Immature natural killer cell (primary cell): Measurements from ENCODE around the gene ANK3. TPM values are rescaled to one million over a fixed set of nuclear protein-coding genes. Genes with fewer than 3 reads are reported as not detected.
"Not testable (repeated sequence)": the region's sequence is repeated elsewhere in the genome, so short reads cannot be mapped to it uniquely, and the experiment has no call there.

Experiments used
- DNase-seq, 3 donors: peaks; one replicate each; pipeline ENCODE4 v3.0.0; 2022; ENCODE audit warnings: mixed read lengths in 1 of 3
- H3K27ac Mint-ChIP-seq, 6 donors: one replicate each; pipeline ENCODE4 v1.8.0; 2020; ENCODE audit warnings: mixed read lengths in 6 of 6, mild to moderate bottlenecking in 5 of 6, inconsistent platforms in 4 of 6, moderate library complexity in 3 of 6
- H3K27me3 Mint-ChIP-seq, 3 donors: one replicate each; pipeline ENCODE4 v1.8.0; 2020 to 2021; ENCODE audit warnings: low read depth in 3 of 3, mild to moderate bottlenecking in 3 of 3, mixed read lengths in 3 of 3, moderate library complexity in 3 of 3, inconsistent platforms in 1 of 3
- H3K36me3 Mint-ChIP-seq, 3 donors: one replicate each; pipeline ENCODE4 v1.8.0; 2020; ENCODE audit warnings: mixed read lengths in 3 of 3, inconsistent platforms in 2 of 3, mild to moderate bottlenecking in 2 of 3
- H3K4me1 Mint-ChIP-seq, 2 donors: one replicate each; pipeline ENCODE4 v1.8.0; 2020; ENCODE audit warnings: inconsistent platforms in 2 of 2, mild to moderate bottlenecking in 2 of 2, mixed read lengths in 2 of 2, moderate library complexity in 1 of 2
- H3K4me3 Mint-ChIP-seq, 5 donors: one replicate each; pipeline ENCODE4 v1.8.0; 2020; ENCODE audit warnings: mild to moderate bottlenecking in 5 of 5, mixed read lengths in 5 of 5, inconsistent platforms in 3 of 5, moderate library complexity in 3 of 5
- H3K9me3 Mint-ChIP-seq, 6 donors: one replicate each; pipeline ENCODE4 v1.8.0; 2020; ENCODE audit warnings: mild to moderate bottlenecking in 6 of 6, mixed read lengths in 6 of 6, inconsistent platforms in 4 of 6, moderate library complexity in 3 of 6
- polyA plus RNA-seq, 3 donors: library from polyadenylated mRNA; unstranded; fragments of 300-500 nt; fragmentation: Illumina TruSeq; gene quantifications; one replicate each; pipeline ENCODE4 v1.2.3, GENCODE V29; 2021

Gene ANK3
- polyA plus RNA-seq, 3 donors from 2014 or later, result 2.1 to 2.4 TPM; not detected in 1

- no peaks in the 10 kb centered on the region for H3K36me3 Mint-ChIP-seq
- no peak overlapping the region for H3K4me3 Mint-ChIP-seq
- no peaks in the 10 kb centered on the region for H3K4me1 Mint-ChIP-seq
- no peak for DNase-seq
- no peak overlapping the region for H3K27ac Mint-ChIP-seq
- H3K27me3 Mint-ChIP-seq, result no peaks in the 10 kb centered on the region
- no peaks in the 10 kb centered on the region for H3K9me3 Mint-ChIP-seq
Observed at GRCh38 chr10:60043561-60044241, 346.0 kb downstream of the ANK3 start.

DNA sequence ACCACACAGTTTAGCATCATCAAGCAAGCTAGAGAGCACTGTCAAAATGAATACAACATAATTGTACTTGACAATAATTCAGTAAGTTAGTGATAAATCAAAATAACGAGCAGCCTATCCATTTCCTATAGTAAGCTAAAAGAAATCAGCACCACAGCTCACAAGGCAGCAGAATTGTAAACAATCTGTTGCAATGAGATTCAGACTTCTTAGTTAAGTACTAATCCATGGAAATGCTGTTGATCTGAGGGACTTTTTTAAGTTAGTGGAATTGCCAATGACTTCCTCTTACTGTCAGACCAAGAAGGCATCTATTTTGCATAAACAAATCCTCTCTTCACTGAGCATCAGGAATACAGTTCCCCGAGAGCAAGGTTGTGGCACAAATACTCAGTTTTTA, 346.8 kb downstream of the ANK3 start:
- Mint-ChIP-seq H3K27ac (no peak overlapping the region), H3K36me3 (no peaks in the 10 kb centered on the region), H3K27me3 (no peaks in the 10 kb centered on the region), H3K4me1 (no peaks in the 10 kb centered on the region), H3K4me3 (no peak overlapping the region), H3K9me3 (no peaks in the 10 kb centered on the region)
- DNase-seq, result no peak

- H3K36me3 Mint-ChIP-seq, result no peaks in the 10 kb centered on the region
- H3K27me3 Mint-ChIP-seq, result no peaks in the 10 kb centered on the region
- no peaks in the 10 kb centered on the region for H3K9me3 Mint-ChIP-seq
- no peak overlapping the region for H3K4me3 Mint-ChIP-seq
- H3K4me1 Mint-ChIP-seq, result no peaks in the 10 kb centered on the region
- no peak for DNase-seq
- no peak overlapping the region for H3K27ac Mint-ChIP-seq
Observed at GRCh38 chr10:60042262-60042661, 347.4 kb downstream of the ANK3 start.

- no peak overlapping the region for H3K27ac Mint-ChIP-seq
Observed at GRCh38 chr10:60041489-60042133, 348.1 kb downstream of the ANK3 start.

GRCh38 chr10:60040014-60040662, 349.5 kb downstream of the ANK3 start:
- Mint-ChIP-seq H3K27ac (no peak overlapping the region), H3K9me3 (no peaks in the 10 kb centered on the region), H3K4me1 (no peaks in the 10 kb centered on the region), H3K4me3 (no peak overlapping the region), H3K27me3 (no peaks in the 10 kb centered on the region), H3K36me3 (no peaks in the 10 kb centered on the region)
- no peak for DNase-seq

More at GRCh38 chr10:60041489-60042133, 348.1 kb downstream of the ANK3 start:
- no peak for DNase-seq
- Mint-ChIP-seq H3K9me3 (no peaks in the 10 kb centered on the region), H3K27me3 (no peaks in the 10 kb centered on the region), H3K4me1 (no peaks in the 10 kb centered on the region), H3K36me3 (no peaks in the 10 kb centered on the region), H3K4me3 (no peak overlapping the region)

GRCh38 chr10:60035984-60036383, 353.7 kb downstream of the ANK3 start:
- Mint-ChIP-seq H3K4me3 (no peak overlapping the region), H3K27ac (no peak overlapping the region), H3K9me3 (no peaks in the 10 kb centered on the region), H3K36me3 (no peaks in the 10 kb centered on the region), H3K27me3 (no peaks in the 10 kb centered on the region), H3K4me1 (no peaks in the 10 kb centered on the region)
- DNase-seq, result no peak

DNA sequence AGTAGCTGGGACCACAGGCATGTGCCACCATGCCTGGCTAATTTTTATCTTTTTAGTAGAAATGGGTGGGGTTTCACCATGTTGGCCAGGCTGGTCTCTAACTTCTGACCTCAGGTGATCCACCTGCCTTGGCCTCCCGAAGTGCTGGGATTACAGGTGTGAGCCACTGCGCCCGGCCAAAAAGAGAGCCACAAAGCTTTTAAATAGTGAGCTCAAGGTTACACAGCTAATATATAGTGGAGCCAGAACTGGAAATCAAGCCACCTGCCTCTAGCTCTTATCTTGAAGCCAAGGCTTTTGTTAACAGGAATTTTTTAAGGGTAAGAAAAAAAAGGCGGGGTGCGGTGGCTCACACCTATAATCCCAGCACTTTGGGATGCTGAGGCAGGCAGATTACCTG, 354.3 kb downstream of the ANK3 start:
- not testable (repeated sequence) for H3K4me3 Mint-ChIP-seq, H3K36me3 Mint-ChIP-seq

DNA sequence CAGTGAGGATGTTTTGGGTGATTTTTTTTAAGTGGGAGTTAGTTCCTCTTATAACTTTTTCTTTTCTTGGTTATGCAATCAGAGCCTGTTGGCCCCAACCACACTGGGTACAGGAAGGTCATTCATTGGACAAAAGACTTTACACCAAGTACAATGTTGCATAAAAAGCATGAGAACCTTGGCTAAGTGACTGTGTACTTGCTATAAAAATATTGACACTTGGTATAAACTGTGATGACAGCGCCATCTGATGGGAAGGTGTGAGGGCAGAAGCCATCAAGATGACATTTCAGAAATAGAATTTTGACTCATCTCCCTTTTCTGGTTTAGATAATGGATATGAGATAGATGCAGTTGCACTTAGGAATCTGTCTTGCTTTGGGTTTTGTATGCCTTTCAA, 357.0 kb downstream of the ANK3 start:
- Mint-ChIP-seq H3K4me3 (no peak overlapping the region), H3K9me3 (no peaks in the 10 kb centered on the region), H3K36me3 (no peaks in the 10 kb centered on the region), H3K4me1 (no peaks in the 10 kb centered on the region), H3K27ac (no peak overlapping the region), H3K27me3 (peaks cover 0 to 2% (median 0%) of the 10 kb centered on the region in 3 donors)
- DNase-seq, result peak; percentile 10 to 24 (median 12)

More for the DNA sequence above, 354.3 kb downstream of the ANK3 start:
- H3K27me3 Mint-ChIP-seq, H3K4me1 Mint-ChIP-seq, H3K27ac Mint-ChIP-seq, H3K9me3 Mint-ChIP-seq, DNase-seq: not testable (repeated sequence)

DNA sequence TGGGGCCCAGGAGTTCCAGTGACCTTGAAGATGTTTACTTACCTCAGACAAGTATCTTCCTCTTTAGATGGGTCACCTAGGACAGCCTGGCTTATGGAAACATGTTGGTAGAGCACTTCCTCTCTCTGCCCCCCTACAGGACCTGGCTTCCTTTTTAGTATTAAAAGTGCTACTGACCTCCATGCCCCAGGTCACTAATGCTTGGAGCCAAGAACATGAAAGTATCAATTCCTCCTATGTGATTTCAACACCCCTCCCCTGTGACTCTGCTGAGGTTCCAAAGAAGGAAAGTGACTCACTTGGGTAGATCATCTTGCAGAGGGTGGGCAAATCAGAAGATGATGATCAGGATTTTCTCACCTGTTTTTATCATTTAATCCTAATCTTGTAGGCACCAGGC, 358.0 kb downstream of the ANK3 start:
- no peak for DNase-seq
- Mint-ChIP-seq H3K4me3 (no peak overlapping the region), H3K4me1 (no peaks in the 10 kb centered on the region), H3K9me3 (no peaks in the 10 kb centered on the region), H3K36me3 (no peaks in the 10 kb centered on the region), H3K27ac (no peak overlapping the region), H3K27me3 (peaks cover 0 to 2% (median 0%) of the 10 kb centered on the region in 3 donors)

GRCh38 chr10:60031183-60031582, 358.5 kb downstream of the ANK3 start:
- peaks cover 0 to 2% (median 0%) of the 10 kb centered on the region in 3 donors for H3K27me3 Mint-ChIP-seq
- no peak for DNase-seq
- H3K36me3 Mint-ChIP-seq, result no peaks in the 10 kb centered on the region
- H3K4me1 Mint-ChIP-seq, result no peaks in the 10 kb centered on the region
- no peak overlapping the region for H3K27ac Mint-ChIP-seq
- H3K9me3 Mint-ChIP-seq, result no peaks in the 10 kb centered on the region
- no peak overlapping the region for H3K4me3 Mint-ChIP-seq

GRCh38 chr10:60029475-60029874, 360.2 kb downstream of the ANK3 start:
- no peak for DNase-seq
- H3K27me3 Mint-ChIP-seq, result peaks cover 0 to 2% (median 0%) of the 10 kb centered on the region in 3 donors
- H3K9me3 Mint-ChIP-seq, result no peaks in the 10 kb centered on the region
- no peak overlapping the region for H3K4me3 Mint-ChIP-seq
- no peaks in the 10 kb centered on the region for H3K36me3 Mint-ChIP-seq
- no peaks in the 10 kb centered on the region for H3K4me1 Mint-ChIP-seq
- H3K27ac Mint-ChIP-seq, result no peak overlapping the region

GRCh38 chr10:60028081-60028480, 361.6 kb downstream of the ANK3 start:
- no peaks in the 10 kb centered on the region for H3K36me3 Mint-ChIP-seq
- H3K27me3 Mint-ChIP-seq, result peaks cover 0 to 4% (median 0%) of the 10 kb centered on the region in 3 donors
- no peaks in the 10 kb centered on the region for H3K9me3 Mint-ChIP-seq
- H3K4me3 Mint-ChIP-seq, result no peak overlapping the region
- H3K4me1 Mint-ChIP-seq, result no peaks in the 10 kb centered on the region
- no peak for DNase-seq
- H3K27ac Mint-ChIP-seq, result no peak overlapping the region

GRCh38 chr10:60025279-60025678, 364.4 kb downstream of the ANK3 start:
- Mint-ChIP-seq H3K4me3 (no peak overlapping the region), H3K36me3 (no peaks in the 10 kb centered on the region), H3K27ac (no peak overlapping the region), H3K4me1 (no peaks in the 10 kb centered on the region), H3K27me3 (peaks cover 0 to 6% (median 2%) of the 10 kb centered on the region in 3 donors), H3K9me3 (no peaks in the 10 kb centered on the region)
- no peak for DNase-seq

DNA sequence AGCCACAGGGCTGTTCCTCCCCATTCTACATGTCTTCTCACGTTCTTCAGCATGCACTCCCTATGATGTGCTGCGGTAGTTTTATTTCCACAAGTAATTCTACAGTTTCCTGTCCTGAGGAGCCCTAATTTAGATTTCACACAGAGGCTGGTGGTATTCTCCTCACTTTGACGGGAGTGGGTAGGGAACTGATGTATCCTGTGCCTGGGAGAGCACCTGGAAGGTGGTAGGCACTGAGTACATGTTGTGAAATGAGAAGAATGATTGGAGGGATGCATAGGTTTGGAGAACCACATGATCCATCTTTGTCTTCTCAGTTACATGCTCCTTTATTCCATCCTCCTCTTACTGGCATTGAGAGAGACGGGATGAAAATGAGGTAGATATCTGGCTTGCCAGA, 365.2 kb downstream of the ANK3 start:
- Mint-ChIP-seq H3K27me3 (peaks cover 0 to 6% (median 2%) of the 10 kb centered on the region in 3 donors), H3K4me1 (no peaks in the 10 kb centered on the region), H3K4me3 (no peak overlapping the region), H3K27ac (no peak overlapping the region), H3K9me3 (no peaks in the 10 kb centered on the region), H3K36me3 (no peaks in the 10 kb centered on the region)
- no peak for DNase-seq
